WI38 (cell line): ENCODE results near the gene ZNF609.
"Not testable (repeated sequence)": the region's sequence is repeated elsewhere in the genome, so short reads cannot be mapped to it uniquely, and the experiment has no call there.

ENCODE experiments used
- H3K4me3 ChIP-seq: 2 replicates; pipeline ENCODE4 v1.5.1; 2011; ENCODE audit warnings: low read depth, mild to moderate bottlenecking, control low read depth, low read length
- TF ChIP-seq, protein P1 (sequence below): IDR thresholded peaks from 2 replicates; pipeline ENCODE4 v1.5.1; 2012; ENCODE audit warnings: low read depth, mild to moderate bottlenecking, control low read depth, low read length

Gene ZNF609

GRCh38 chr15:64583519-64583918, 123.1 kb downstream of the ZNF609 start:
- TF ChIP-seq, protein P1, sequence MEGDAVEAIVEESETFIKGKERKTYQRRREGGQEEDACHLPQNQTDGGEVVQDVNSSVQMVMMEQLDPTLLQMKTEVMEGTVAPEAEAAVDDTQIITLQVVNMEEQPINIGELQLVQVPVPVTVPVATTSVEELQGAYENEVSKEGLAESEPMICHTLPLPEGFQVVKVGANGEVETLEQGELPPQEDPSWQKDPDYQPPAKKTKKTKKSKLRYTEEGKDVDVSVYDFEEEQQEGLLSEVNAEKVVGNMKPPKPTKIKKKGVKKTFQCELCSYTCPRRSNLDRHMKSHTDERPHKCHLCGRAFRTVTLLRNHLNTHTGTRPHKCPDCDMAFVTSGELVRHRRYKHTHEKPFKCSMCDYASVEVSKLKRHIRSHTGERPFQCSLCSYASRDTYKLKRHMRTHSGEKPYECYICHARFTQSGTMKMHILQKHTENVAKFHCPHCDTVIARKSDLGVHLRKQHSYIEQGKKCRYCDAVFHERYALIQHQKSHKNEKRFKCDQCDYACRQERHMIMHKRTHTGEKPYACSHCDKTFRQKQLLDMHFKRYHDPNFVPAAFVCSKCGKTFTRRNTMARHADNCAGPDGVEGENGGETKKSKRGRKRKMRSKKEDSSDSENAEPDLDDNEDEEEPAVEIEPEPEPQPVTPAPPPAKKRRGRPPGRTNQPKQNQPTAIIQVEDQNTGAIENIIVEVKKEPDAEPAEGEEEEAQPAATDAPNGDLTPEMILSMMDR: no peak

DNA sequence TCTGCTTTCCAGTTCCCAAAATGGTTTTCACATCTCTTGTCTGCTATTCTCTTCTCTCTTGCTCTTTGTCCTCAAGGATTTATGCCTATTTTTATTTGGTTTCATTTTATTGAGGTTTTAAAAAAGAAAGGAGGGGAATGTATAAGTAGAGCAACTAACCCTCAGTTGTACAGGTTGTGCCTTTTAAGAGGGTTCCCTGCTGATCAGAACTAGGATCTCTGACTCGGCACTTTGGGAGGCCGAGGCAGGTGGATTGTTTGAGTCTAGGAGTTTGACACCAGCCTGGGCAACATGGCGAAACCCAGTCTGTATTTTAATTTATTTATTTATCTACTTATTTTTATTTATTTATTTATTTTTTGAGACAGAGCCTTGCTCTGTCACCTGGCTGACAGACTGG, 123.6 kb downstream of the ZNF609 start:
- TF ChIP-seq, protein P1: no peak
- H3K4me3 ChIP-seq: no peak overlapping the region

More at GRCh38 chr15:64583519-64583918, 123.1 kb downstream of the ZNF609 start:
- no peak overlapping the region for H3K4me3 ChIP-seq

- TF ChIP-seq, protein P1: no peak
- H3K4me3 ChIP-seq: no peak overlapping the region
These were observed 126.0 kb downstream of the ZNF609 start for GRCh38 chr15:64586259-64586870.

DNA sequence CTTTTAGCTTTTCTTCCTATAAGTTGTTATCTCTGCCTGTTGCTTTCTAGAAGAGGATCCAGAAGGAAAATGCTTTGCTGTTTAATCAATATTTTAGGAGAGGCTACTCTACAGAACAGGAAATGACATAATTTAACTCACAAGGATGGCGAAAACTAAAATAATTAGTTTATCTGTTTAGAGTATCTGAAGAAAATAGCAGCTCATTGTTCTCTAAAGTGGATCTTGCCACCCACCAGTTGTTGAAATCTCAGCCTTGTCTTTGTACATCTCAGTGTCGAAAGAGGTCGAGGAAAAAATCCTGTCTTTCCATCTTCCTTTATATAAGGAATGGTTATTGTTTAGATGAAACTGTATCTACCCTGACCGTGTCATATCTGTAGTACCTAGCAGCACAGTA, 126.6 kb downstream of the ZNF609 start:
- H3K4me3 ChIP-seq: no peak overlapping the region
- TF ChIP-seq, protein P1: no peak

GRCh38 chr15:64589435-64590084, 129.2 kb downstream of the ZNF609 start:
- no peak overlapping the region for H3K4me3 ChIP-seq
- TF ChIP-seq, protein P1: no peak

- H3K4me3 ChIP-seq: not testable (repeated sequence)
These were observed 132.5 kb downstream of the ZNF609 start for GRCh38 chr15:64592845-64593244.

- H3K4me3 ChIP-seq: no peak overlapping the region
- TF ChIP-seq, protein P1: no peak
These were observed 136.5 kb downstream of the ZNF609 start for GRCh38 chr15:64596701-64597476.
